Dermis blood vessel endothelial cell (primary cell): ENCODE data around the gene N4BP2L1. TPM values are rescaled to one million over a fixed set of nuclear protein-coding genes. Genes with fewer than 3 reads are reported as not detected.
A peak's percentile ranks its signal among the peaks of the same experiment; 100 is the strongest.

Experiments used
- DNase-seq: peaks from one replicate; pipeline ENCODE4 v3.0.0; 2010
- total RNA-seq: library from RNA; depleted of rRNA; stranded (reverse); fragments of >200 nt; gene quantifications from 2 replicates; pipeline ENCODE4 v1.2.3, GENCODE V29; 2014

Gene N4BP2L1
- total RNA-seq, 1 donor from 2014 or later, result 13.8 TPM

GRCh38 chr13:32431361-32431760 is 3.4 kb upstream of the N4BP2L1 start:
- no peak for DNase-seq

DNA sequence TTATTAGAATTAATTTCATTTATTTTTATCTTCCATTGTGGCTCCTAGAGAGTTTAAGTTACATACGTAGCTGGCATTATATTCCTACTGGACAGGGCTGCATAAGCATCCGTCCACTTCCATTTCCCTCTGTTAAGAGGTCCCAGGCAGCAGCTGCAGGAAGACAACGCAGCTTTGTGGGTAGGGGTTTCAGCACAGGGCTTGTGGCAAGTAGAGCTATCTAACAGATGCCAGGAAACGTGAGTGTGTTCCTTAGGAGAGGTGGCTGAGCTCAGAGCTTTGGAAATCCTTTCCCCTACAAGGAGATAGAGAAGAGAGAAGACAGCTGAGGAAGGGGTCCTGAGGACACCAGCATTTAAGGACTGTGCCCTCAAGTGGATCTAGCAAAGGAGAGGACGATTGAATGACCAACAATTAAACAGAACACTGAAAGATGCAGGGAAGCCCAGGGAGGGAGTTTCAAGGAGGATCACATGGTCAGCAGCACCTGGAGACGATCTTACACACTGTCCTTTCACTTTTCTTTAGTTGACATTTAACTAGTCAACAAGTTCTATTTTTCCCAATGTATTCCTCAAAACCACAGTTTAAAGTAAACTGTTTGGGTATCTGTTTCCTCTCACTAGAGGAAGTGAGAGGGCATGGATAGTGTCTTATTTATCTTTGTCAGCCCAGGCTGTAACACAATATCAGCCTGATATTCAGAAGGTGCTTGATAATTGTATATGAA is 2.3 kb upstream of the N4BP2L1 start:
- no peak for DNase-seq

DNA sequence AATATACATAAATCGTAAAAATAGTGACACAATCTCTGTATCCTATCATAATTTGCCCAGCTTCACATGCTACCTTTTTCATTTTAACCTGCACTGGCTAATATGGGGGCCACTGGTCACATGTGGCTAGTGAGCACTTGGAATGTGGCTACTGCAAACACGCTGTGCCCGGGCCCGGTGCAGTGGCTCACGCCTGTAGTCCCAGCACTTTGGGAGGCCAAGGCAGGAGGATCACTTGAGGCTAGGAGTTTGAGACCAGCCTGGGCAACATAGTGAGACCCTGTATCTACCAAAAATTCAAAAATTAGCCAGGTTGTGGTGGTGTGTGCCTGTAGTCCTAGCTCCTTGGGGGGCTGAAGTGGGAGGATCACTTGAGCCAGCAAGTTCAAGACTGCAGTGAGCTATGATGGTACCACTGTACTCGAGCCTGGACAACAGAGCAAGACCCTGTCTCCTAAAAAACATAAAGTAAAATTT is 1.5 kb upstream of the N4BP2L1 start:
- DNase-seq, result no peak

- DNase-seq, result no peak
These were observed 877 bp upstream of the N4BP2L1 start for GRCh38 chr13:32428581-32429432.

DNA sequence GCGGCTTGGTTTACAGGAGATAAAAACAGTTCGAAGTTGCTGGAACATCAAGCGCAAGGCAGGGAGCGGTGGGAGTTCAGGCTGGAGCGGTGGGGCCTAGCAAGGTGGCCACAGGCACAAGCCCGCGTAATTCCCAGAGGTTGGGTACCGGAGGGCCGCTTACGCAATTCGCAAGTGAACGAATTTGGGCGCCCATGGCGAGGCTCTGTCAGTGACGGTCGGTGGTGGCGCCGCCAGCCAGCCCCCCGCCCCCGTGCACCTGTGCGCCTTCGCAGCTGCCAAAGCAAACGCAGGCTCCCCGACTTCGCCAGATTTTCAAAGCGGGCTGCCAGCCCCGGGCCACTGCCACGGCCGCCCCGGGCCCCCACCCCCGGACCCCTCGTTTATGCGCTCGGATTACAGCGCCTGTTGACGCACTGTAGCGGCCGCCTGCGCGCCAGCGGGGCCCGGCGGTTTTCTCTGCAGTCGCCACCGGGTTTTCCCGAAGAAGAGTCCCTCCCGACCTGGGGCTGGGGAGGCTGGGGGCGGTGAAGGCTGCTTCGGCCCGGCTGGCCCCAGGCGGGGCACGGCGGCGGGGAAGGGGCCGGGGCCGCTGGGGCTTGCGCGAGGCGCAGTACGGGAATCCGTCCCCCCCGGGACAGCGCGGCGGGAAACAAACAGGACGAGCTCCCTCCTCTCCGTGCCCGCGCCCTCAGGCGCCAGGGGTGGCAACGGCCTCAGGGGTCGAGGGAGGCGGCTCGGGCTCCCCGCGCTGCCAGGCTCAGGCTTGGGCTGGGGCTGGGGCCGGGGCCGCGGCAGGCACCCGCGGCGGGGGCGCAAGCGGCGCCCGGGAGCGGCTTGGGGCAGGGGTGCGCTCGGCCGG is 709 bp downstream of the N4BP2L1 start:
- peak; percentile 36 for DNase-seq

- peak; percentile 11 for DNase-seq
These were observed 1.5 kb downstream of the N4BP2L1 start for GRCh38 chr13:32426191-32426989.

DNA sequence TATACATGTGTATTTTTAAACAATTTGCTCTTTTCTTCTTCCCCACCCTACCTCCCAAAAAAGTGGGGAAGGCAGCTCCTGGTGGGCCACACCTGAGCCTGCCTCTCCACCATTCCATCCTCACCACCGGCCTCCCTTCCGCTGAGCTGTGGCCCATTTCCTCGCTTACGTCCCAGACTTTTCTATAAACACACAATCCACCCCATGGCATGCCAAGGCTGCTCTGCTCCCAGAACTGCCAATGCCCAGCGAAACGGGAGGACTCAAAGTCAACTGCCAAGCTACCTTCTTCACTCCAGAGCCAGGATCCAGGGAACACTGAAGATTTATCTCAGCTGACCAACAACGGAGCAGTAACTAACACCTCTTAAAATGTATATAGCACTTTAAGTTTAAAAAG is 2.8 kb downstream of the N4BP2L1 start:
- DNase-seq, result no peak

DNA sequence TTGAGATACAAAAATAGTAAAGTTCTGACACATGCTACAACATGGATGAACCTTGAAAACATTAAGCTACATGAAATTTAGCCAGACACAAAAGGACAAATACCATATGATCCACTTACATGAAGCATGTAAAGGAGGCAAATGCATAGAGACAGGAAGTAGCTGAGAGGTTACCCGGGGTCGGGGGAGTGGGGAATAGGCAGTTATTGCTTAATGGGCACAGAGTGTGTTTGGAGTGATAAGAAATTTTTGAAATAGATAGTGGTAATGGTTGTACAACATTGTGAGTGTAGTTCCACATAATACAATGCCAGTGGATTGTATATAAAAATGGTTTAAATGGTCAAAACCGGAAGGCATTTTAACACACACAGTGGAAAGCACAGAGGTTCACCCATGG is 4.3 kb downstream of the N4BP2L1 start:
- DNase-seq, result no peak

- no peak for DNase-seq
These were observed 8.1 kb downstream of the N4BP2L1 start for GRCh38 chr13:32419862-32420261.

- no peak for DNase-seq
These were observed 9.9 kb downstream of the N4BP2L1 start for GRCh38 chr13:32417995-32418394.

DNA sequence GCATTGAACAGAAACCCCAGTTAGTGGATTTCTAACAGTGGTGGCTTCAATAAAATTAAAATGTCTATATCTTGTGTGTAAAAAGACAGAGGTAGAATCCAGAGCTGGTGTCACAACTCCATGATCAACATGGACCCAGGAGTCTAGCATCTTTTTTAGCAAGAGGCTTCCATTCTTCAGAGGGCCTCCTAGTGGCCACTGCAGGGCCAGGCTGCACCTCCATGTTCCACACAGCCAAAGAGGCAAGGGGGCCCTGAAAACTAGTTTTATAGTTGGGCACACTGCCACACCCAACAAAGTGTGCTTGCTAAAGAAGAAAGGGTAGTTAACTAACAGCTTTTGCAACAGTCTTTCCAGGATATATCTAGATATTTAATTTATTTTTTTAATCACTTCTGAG is 12.9 kb downstream of the N4BP2L1 start:
- DNase-seq, result peak; percentile 32

- no peak for DNase-seq
These were observed 13.3 kb downstream of the N4BP2L1 start for GRCh38 chr13:32414580-32414979.

- no peak for DNase-seq
These were observed 14.6 kb downstream of the N4BP2L1 start for GRCh38 chr13:32413284-32413683.

- DNase-seq, result no peak
These were observed 18.1 kb downstream of the N4BP2L1 start for GRCh38 chr13:32409561-32410421.

DNA sequence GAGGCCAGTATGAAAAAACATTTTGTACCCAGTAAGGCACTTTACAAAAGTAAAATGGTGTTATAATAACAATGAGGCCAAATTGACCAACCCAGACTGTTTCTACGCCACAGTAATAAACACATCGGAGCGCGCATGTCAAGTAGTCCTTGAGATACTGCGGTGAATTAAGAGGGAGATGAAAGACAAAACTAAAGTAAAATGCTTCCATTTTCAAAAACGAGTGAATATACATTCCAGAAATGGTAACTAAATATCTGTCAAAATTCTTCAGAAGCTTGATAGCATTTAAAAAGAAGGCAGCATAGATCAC is 19.0 kb downstream of the N4BP2L1 start:
- no peak for DNase-seq

DNA sequence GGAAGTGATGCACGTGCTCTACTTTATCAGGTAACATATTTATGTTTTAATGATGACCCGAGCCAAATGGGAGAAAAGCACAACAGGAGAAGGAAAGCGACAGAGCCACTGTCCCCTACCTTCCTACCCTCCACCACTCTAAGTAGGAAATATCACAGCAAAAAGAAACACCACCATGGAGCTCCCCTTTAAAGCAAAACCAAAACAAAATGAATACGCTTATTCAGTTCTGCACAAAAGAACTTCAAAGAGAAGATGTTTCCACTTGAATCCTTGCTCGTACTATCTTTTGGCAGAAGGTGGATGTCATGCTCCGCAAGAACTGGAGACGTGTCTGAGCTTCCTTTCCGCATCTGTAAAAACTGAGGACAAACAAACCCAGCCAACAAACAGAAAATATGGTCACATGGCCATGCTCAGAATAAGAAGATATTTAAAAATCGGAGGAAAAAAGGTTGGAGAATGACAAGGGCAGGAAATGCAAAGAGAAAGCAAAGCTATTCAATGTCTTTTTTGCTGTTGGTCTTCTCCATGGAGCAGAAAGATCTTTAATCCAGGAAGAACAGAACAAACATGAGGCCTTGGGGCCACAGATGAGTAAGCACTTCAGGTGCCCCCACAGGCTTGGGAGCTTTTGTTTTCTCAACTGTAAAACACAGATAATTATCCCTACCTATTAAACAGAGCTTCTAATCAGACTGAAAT is 19.5 kb downstream of the N4BP2L1 start:
- no peak for DNase-seq

GRCh38 chr13:32407854-32408253 is 20.1 kb downstream of the N4BP2L1 start:
- no peak for DNase-seq

GRCh38 chr13:32403108-32403507 is 24.8 kb downstream of the N4BP2L1 start:
- DNase-seq, result no peak

- DNase-seq, result no peak
These were observed 36.8 kb downstream of the N4BP2L1 start for GRCh38 chr13:32391101-32391619.

- DNase-seq, result no peak
These were observed 37.4 kb downstream of the N4BP2L1 start for GRCh38 chr13:32390484-32390883.
